Ascending aorta (tissue), 2 donors: ENCODE results near the gene WDR35. TPM values are rescaled to one million over a fixed set of nuclear protein-coding genes. Genes with fewer than 3 reads are reported as not detected.

Experiments
- DNase-seq, 2 donors: peaks; one replicate each; pipeline ENCODE4 v3.0.0-alpha.2; 2019; ENCODE audit warnings: low spot score in 2 of 2
- H3K27ac ChIP-seq, 2 donors: fragments of 200-600 bp; sonication (generic); one replicate each; pipeline ENCODE4 v1.5.1; 2016 to 2017; ENCODE audit warnings: mild to moderate bottlenecking in 1 of 2
- H3K27me3 ChIP-seq: fragments of 200-600 bp; sonication (generic); one replicate; pipeline ENCODE4 v1.5.1; 2017
- H3K36me3 ChIP-seq, 2 donors: fragments of 200-600 bp; sonication (generic); one replicate each; pipeline ENCODE4 v1.5.1; 2016
- H3K4me1 ChIP-seq, 2 donors: fragments of 200-600 bp; sonication (generic); one replicate each; pipeline ENCODE4 v1.5.1; 2016 to 2017; ENCODE audit warnings: mild to moderate bottlenecking in 1 of 2
- H3K4me3 ChIP-seq, 2 donors: fragments of 200-600 bp; sonication (generic); one replicate each; pipeline ENCODE4 v1.5.1; 2016 to 2017; ENCODE audit warnings: mild to moderate bottlenecking in 1 of 2
- H3K9me3 ChIP-seq, 2 donors: fragments of 200-600 bp; sonication (generic); one replicate each; pipeline ENCODE4 v1.5.1; 2016
- CTCF ChIP-seq, 3 experiments: fragments of 200-600 bp in 2 of 3; fragments of 450-650 bp in 1 of 3; sonication (generic) in 2 of 3; IDR thresholded peaks; one replicate each; pipeline ENCODE4 v1.5.1; 2016 to 2019; ENCODE audit warnings: antibody characterized with exemption in 3 of 3, mild to moderate bottlenecking in 1 of 3, moderate library complexity in 1 of 3
- intact Hi-C: fragments of 100-400 bp; cut with DNase I; formaldehyde crosslinking; loops from one replicate; pipeline ENCODE4 v1.15.1; 2023
- total RNA-seq: library from RNA; depleted of rRNA; stranded (reverse); fragments of >200 nt; gene quantifications from one replicate; pipeline ENCODE4 v1.1.0, GENCODE V29; 2016

The WDR35 gene
- total RNA-seq, 1 donor from 2014 or later, result 2.1 TPM

GRCh38 chr2:20033322-20033721 lies 43.4 kb upstream of the WDR35 start:
- peaks cover 13 to 20% of the 10 kb centered on the region in 2 donors for H3K9me3 ChIP-seq
- H3K36me3 ChIP-seq, result peaks cover 75 to 94% of the 10 kb centered on the region in 2 donors
- no peaks in the 10 kb centered on the region for H3K4me1 ChIP-seq
- no peaks in the 10 kb centered on the region for H3K27me3 ChIP-seq
- H3K27ac ChIP-seq, result no peak overlapping the region
- H3K4me3 ChIP-seq, result no peak overlapping the region
- TF ChIP-seq CTCF (IDR thresholded peaks at IDR 0.05), result no peak
- no peak for DNase-seq
- intact Hi-C loops, result no loop called here

- DNase-seq, result no peak
- H3K9me3 ChIP-seq, result peaks cover 13 to 22% of the 10 kb centered on the region in 2 donors
- no peak for TF ChIP-seq CTCF (IDR thresholded peaks at IDR 0.05)
- no peak overlapping the region for H3K27ac ChIP-seq
- intact Hi-C loops, result no loop called here
- H3K4me3 ChIP-seq, result no peak overlapping the region
- H3K27me3 ChIP-seq, result no peaks in the 10 kb centered on the region
- peaks cover 52 to 70% of the 10 kb centered on the region in 2 donors for H3K36me3 ChIP-seq
- peaks cover 0 to 7% of the 10 kb centered on the region in 2 donors for H3K4me1 ChIP-seq
Observed at GRCh38 chr2:20030224-20030623, 40.3 kb upstream of the WDR35 start.

- H3K27me3 ChIP-seq, result no peaks in the 10 kb centered on the region
- H3K9me3 ChIP-seq, result peaks cover 13 to 22% of the 10 kb centered on the region in 2 donors
- no peak for DNase-seq
- H3K4me1 ChIP-seq, result peaks cover 0 to 7% of the 10 kb centered on the region in 2 donors
- peaks cover 29 to 48% of the 10 kb centered on the region in 2 donors for H3K36me3 ChIP-seq
- intact Hi-C loops, result loop anchor here (5.0 kb wide), 1 partner anchor 34 kb away; no protein-coding TSS in a partner anchor
- no peak overlapping the region for H3K4me3 ChIP-seq
- no peak for TF ChIP-seq CTCF (IDR thresholded peaks at IDR 0.05)
- H3K27ac ChIP-seq, result peak overlapping the region; percentile 54 to 76
Observed at GRCh38 chr2:20027705-20028434, 38.0 kb upstream of the WDR35 start.

GRCh38 chr2:20027260-20027677 lies 37.4 kb upstream of the WDR35 start:
- H3K36me3 ChIP-seq, result peaks cover 29 to 42% of the 10 kb centered on the region in 2 donors
- no peak for DNase-seq
- H3K27me3 ChIP-seq, result no peaks in the 10 kb centered on the region
- H3K4me3 ChIP-seq, result no peak overlapping the region
- intact Hi-C loops, result loop anchor here (5.0 kb wide), 1 partner anchor 35 kb away; no protein-coding TSS in a partner anchor
- peak overlapping the region; percentile 54 to 76 for H3K27ac ChIP-seq
- peaks cover 0 to 7% of the 10 kb centered on the region in 2 donors for H3K4me1 ChIP-seq
- no peak for TF ChIP-seq CTCF (IDR thresholded peaks at IDR 0.05)
- peaks cover 13 to 22% of the 10 kb centered on the region in 2 donors for H3K9me3 ChIP-seq

- H3K36me3 ChIP-seq, result peaks cover 16 to 21% of the 10 kb centered on the region in 2 donors
- intact Hi-C loops, result loop anchor here (5.0 kb wide), 1 partner anchor 37 kb away; no protein-coding TSS in a partner anchor
- H3K4me1 ChIP-seq, result peaks cover 0 to 7% of the 10 kb centered on the region in 2 donors
- no peak overlapping the region for H3K27ac ChIP-seq
- no peak overlapping the region for H3K4me3 ChIP-seq
- peaks cover 18 to 26% of the 10 kb centered on the region in 2 donors for H3K9me3 ChIP-seq
- H3K27me3 ChIP-seq, result no peaks in the 10 kb centered on the region
- DNase-seq, result no peak
- TF ChIP-seq CTCF (IDR thresholded peaks at IDR 0.05), result no peak
Observed at GRCh38 chr2:20025065-20025786, 35.3 kb upstream of the WDR35 start.
